Activated CD8-positive, alpha-beta T cell treated with anti-CD3 and anti-CD28 coated beads for 36 hours (primary cell): ENCODE measurements around the gene POU4F2. TPM values are rescaled to one million over a fixed set of nuclear protein-coding genes. Genes with fewer than 3 reads are reported as not detected.

Experiments
- ATAC-seq: fragments of 200-7000 bp; cut with Tn5 transposase; one replicate; pipeline ENCODE4 v1.10.0; 2021; ENCODE audit warnings: mild to moderate bottlenecking, moderate library complexity
- CTCF ChIA-PET: fragments of 350-600 bp; sonication (Branson Sonifier 250); formaldehyde crosslinking; loops from one replicate; lab custom pipeline; 2021; ENCODE audit warnings: antibody characterized with exemption; lab: Charles Lee
- POLR2A ChIA-PET: fragments of 350-600 bp; sonication (Branson Sonifier 250); formaldehyde crosslinking; loops from one replicate; lab custom pipeline; 2021; ENCODE audit warnings: antibody characterized with exemption; lab: Charles Lee
- DNase-seq: peaks from one replicate; pipeline ENCODE4 v3.0.0-alpha.2; 2020
- H3K27ac Mint-ChIP-seq: one replicate; pipeline ENCODE4 v1.8.0; 2021; ENCODE audit warnings: mild to moderate bottlenecking, mixed read lengths
- H3K27me3 Mint-ChIP-seq: one replicate; pipeline ENCODE4 v1.8.0; 2021; ENCODE audit warnings: mixed read lengths
- H3K36me3 Mint-ChIP-seq: one replicate; pipeline ENCODE4 v1.8.0; 2021; ENCODE audit warnings: low read depth, mixed read lengths
- H3K4me1 Mint-ChIP-seq: one replicate; pipeline ENCODE4 v1.8.0; 2021; ENCODE audit warnings: low read depth, mixed read lengths
- H3K4me3 Mint-ChIP-seq: one replicate; pipeline ENCODE4 v1.8.0; 2021; ENCODE audit warnings: mild to moderate bottlenecking, moderate library complexity, mixed read lengths
- H3K9me3 Mint-ChIP-seq: one replicate; pipeline ENCODE4 v1.8.0; 2021; ENCODE audit warnings: mixed read lengths
- intact Hi-C: fragments of 100-400 bp; cut with micrococcal nuclease; formaldehyde crosslinking; loops from one replicate; pipeline ENCODE4 v1.10.0; 2022
- total RNA-seq, 2 experiments: library from RNA; stranded (reverse); gene quantifications; one replicate each; pipeline ENCODE4 v1.2.3, GENCODE V29; 2021
- TF ChIP-seq, protein P1 (sequence below): fragments of 200-600 bp; IDR thresholded peaks from one replicate; pipeline ENCODE4 v1.8.0; 2022; ENCODE audit warnings: antibody characterized with exemption, mild to moderate bottlenecking

Gene POU4F2
- total RNA-seq, 2 experiments from 2014 or later = not detected

DNA sequence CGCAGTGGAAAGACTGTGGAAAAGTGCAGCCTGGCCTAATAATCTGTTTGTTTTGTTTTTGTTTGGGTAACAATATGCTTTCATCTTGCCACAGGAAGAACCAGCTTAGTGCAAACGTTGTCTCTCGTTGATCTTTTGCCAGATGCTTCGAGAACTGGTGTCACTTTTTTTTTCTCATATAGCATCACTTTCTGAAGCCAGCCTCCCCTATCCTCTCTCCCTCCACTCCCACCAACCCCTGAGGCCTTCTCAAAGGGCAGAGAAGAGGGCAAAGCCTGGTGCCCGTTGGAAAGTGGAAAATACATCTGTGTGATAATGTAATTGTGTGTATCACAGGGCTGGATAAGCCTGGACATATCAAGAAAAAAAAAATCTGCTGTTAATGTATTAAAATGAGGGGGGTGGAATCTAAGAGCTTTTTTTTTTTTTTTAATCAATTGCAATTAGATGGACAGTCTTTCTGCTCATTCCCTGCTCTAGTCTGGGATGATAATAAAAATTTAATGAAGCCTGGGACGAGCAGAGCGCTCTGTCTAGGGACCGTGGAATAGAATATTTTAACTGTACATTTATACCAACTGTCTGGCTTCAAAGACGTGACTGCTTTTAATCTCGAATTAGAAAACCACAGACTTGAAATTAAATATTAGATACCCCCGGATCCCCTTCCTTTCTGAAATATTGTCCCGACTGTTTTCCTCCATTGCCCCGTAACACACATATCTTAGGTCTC, 8.1 kb downstream of the POU4F2 start:
- Mint-ChIP-seq H3K4me3 (no peak overlapping the region), H3K4me1 (no peaks in the 10 kb centered on the region), H3K27ac (no peak overlapping the region), H3K36me3 (no peaks in the 10 kb centered on the region), H3K9me3 (peaks cover 3% of the 10 kb centered on the region), H3K27me3 (peaks cover 71% of the 10 kb centered on the region)
- TF ChIP-seq, protein P1, sequence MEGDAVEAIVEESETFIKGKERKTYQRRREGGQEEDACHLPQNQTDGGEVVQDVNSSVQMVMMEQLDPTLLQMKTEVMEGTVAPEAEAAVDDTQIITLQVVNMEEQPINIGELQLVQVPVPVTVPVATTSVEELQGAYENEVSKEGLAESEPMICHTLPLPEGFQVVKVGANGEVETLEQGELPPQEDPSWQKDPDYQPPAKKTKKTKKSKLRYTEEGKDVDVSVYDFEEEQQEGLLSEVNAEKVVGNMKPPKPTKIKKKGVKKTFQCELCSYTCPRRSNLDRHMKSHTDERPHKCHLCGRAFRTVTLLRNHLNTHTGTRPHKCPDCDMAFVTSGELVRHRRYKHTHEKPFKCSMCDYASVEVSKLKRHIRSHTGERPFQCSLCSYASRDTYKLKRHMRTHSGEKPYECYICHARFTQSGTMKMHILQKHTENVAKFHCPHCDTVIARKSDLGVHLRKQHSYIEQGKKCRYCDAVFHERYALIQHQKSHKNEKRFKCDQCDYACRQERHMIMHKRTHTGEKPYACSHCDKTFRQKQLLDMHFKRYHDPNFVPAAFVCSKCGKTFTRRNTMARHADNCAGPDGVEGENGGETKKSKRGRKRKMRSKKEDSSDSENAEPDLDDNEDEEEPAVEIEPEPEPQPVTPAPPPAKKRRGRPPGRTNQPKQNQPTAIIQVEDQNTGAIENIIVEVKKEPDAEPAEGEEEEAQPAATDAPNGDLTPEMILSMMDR = no peak
- no peak for ATAC-seq
- ChIA-PET CTCF (interaction anchor here (1.2 kb wide), 1 partner anchor 303 kb away, joined by 3 read pairs; no protein-coding TSS in a partner anchor), POLR2A (no interaction called here)
- DNase-seq = no peak
- intact Hi-C loops = no loop called here

DNA sequence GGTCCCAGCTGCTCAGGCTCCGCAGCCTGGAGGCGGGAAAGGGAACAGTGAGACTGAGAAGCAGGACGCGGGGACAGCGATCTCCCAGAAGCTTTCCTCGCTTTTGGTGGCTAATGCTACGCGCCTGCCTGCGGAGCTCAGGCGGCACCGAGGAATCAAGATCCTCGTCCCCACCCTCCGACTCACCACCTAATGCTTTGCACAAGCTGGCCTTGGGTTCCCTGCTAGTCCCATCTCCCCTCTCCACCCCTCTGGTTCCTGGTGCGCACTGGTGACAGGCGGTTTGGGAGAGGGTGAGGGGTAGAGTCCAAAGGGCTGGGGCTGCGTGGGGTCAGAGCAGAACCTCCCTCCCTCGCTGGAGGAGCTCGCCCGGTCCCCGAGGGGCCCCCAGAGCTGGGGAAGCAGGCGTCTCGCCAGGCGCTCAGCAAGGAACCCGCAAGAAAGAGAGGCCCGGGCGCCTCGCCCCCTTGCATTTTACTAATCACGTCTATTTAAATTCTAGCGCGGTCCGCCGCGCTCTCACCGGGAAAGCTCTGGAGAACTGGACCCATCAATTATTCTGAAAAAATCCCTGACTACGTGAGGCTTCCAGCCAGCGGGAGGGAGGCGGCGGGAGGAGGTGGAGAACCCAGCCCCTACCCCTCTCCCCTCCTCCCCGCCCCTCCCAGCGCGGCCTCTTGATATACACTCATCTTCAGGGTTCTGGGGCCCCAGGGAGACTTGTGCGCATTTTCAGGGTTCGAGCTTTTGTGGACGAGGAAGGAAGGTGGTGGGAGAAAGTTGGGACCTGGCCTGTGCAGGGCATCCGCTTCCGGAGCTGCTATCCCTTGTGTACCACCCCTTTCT, 9.1 kb downstream of the POU4F2 start:
- Mint-ChIP-seq H3K27ac (no peak overlapping the region), H3K4me1 (no peaks in the 10 kb centered on the region), H3K27me3 (peaks cover 74% of the 10 kb centered on the region), H3K9me3 (peaks cover 3% of the 10 kb centered on the region), H3K36me3 (no peaks in the 10 kb centered on the region), H3K4me3 (no peak overlapping the region)
- POLR2A ChIA-PET = interaction anchor here (0.8 kb wide), 1 partner anchor 22 kb away, joined by 3 read pairs; no protein-coding TSS in a partner anchor
- CTCF ChIA-PET = interaction anchor here (1.2 kb wide), 1 partner anchor 304 kb away, joined by 3 read pairs; no protein-coding TSS in a partner anchor
- ATAC-seq = no peak
- TF ChIP-seq, protein P1 = no peak
- DNase-seq = no peak
- intact Hi-C loops = no loop called here

DNA sequence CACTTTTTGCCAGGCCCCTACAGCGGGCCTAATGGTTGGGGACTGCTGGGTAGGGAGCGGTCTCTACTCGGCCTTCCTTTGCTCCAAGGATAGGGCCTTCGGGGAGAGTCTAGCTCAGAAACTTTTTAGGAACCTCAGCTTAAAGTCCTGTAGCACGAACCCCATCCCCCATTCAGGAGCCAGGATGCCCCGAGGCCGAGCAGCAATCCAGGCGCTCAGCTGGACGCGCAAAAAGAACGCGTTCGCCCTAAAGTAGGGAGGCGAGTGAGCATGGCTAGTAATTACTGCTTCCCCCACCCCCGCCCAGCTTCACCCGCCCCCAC, 9.7 kb downstream of the POU4F2 start:
- DNase-seq = no peak
- Mint-ChIP-seq H3K4me3 (no peak overlapping the region), H3K27ac (no peak overlapping the region), H3K4me1 (no peaks in the 10 kb centered on the region), H3K9me3 (peaks cover 2% of the 10 kb centered on the region), H3K36me3 (no peaks in the 10 kb centered on the region), H3K27me3 (peaks cover 75% of the 10 kb centered on the region)
- no peak for ATAC-seq
- ChIA-PET CTCF (interaction anchor here (1.2 kb wide), 1 partner anchor 304 kb away, joined by 3 read pairs; no protein-coding TSS in a partner anchor), POLR2A (interaction anchor here (0.8 kb wide), 1 partner anchor 23 kb away, joined by 3 read pairs; no protein-coding TSS in a partner anchor)
- TF ChIP-seq, protein P1 = no peak
- intact Hi-C loops = no loop called here

DNA sequence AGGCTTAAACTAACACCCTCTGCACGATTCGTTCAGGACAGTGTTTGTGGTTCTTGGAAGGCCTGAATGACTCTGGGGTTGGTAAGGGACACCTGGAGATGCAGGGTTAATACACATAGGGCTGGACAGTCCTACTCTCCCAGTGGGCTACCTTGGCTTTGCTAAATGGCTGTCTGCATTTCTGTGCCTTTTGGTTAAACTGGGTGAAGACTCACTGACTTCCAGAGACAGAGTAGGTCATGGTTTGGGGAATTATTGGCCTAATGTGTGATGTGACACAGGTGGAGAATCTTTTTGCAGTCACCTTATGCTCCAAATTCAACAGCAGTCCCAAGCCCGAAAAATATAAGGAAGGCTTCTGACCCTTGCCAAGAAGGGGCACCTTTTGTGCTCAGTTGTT, 10.5 kb downstream of the POU4F2 start:
- ChIA-PET POLR2A (no interaction called here), CTCF (no interaction called here)
- intact Hi-C loops = no loop called here
- peaks cover 75% of the 10 kb centered on the region for H3K27me3 Mint-ChIP-seq
- H3K9me3 Mint-ChIP-seq = peaks cover 1% of the 10 kb centered on the region
- no peak overlapping the region for H3K4me3 Mint-ChIP-seq
- ATAC-seq = no peak
- TF ChIP-seq, protein P1 = no peak
- H3K4me1 Mint-ChIP-seq = no peaks in the 10 kb centered on the region
- H3K36me3 Mint-ChIP-seq = no peaks in the 10 kb centered on the region
- H3K27ac Mint-ChIP-seq = no peak overlapping the region
- DNase-seq = no peak

DNA sequence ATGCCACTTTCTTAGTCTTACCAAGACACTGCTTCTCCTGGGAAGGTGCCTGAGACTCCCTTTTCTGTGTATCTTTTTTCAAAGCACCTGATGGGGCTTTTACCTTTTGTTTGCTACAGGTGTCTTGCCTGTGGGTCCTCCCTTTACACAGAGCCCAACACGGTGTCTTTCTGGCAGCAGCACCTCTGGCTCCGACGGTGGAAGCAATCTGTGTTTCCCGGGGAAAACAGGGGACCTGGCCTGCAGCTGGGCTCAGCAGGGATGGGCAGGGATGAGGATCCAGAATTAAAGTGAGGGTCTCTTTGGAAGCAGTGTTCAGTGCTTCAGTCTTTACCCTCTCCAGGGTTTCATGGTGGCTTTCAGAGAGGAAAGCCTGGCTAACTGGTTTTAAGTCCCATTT, 11.3 kb downstream of the POU4F2 start:
- no peak for DNase-seq
- H3K4me1 Mint-ChIP-seq = peaks cover 5% of the 10 kb centered on the region
- intact Hi-C loops = loop anchor here (10.0 kb wide), 1 partner anchor 315 kb away; no protein-coding TSS in a partner anchor
- no peak for ATAC-seq
- TF ChIP-seq, protein P1 = no peak
- H3K27me3 Mint-ChIP-seq = peaks cover 73% of the 10 kb centered on the region
- POLR2A ChIA-PET = no interaction called here
- no peaks in the 10 kb centered on the region for H3K9me3 Mint-ChIP-seq
- no peak overlapping the region for H3K4me3 Mint-ChIP-seq
- no peaks in the 10 kb centered on the region for H3K36me3 Mint-ChIP-seq
- CTCF ChIA-PET = no interaction called here
- no peak overlapping the region for H3K27ac Mint-ChIP-seq
